Sigmoid colon (tissue), 7 donors: ENCODE results near the gene DAAM2. TPM values are rescaled to one million over a fixed set of nuclear protein-coding genes. Genes with fewer than 3 reads are reported as not detected.
A peak's percentile ranks its signal among the peaks of the same experiment; 100 is the strongest.

Experiments
- DNase-seq: peaks from one replicate; pipeline ENCODE4 v3.0.0-alpha.2; 2019
- H3K27ac ChIP-seq, 4 donors: fragments of 200-600 bp; sonication (generic); one replicate each; pipeline ENCODE4 v1.5.1; 2016 to 2019; ENCODE audit warnings: mild to moderate bottlenecking in 1 of 4
- H3K27me3 ChIP-seq, 3 donors: fragments of 200-600 bp; sonication (generic); one replicate each; pipeline ENCODE4 v1.5.1; 2019; ENCODE audit warnings: mild to moderate bottlenecking in 1 of 3
- H3K36me3 ChIP-seq, 4 donors: fragments of 200-600 bp; sonication (generic); one replicate each; pipeline ENCODE4 v1.5.1; 2016 to 2019
- H3K4me1 ChIP-seq, 4 donors: fragments of 200-600 bp; sonication (generic); one replicate each; pipeline ENCODE4 v1.5.1; 2017 to 2019
- H3K4me3 ChIP-seq, 4 donors: fragments of 200-600 bp; sonication (generic); one replicate each; pipeline ENCODE4 v1.5.1; 2017 to 2019; ENCODE audit warnings: mild to moderate bottlenecking in 2 of 4, moderate library complexity in 1 of 4
- H3K9me3 ChIP-seq, 4 donors: fragments of 200-600 bp in 3 of 4; sonication (generic) in 3 of 4; one replicate each; pipeline versions ENCODE4 v1.5.1 to v1.6.1; 2013 to 2019
- EP300 ChIP-seq, 4 donors: sonication (generic); formaldehyde crosslinking; IDR thresholded peaks; one replicate each; pipeline ENCODE4 v1.6.1; 2017; ENCODE audit warnings: antibody characterized with exemption in 4 of 4
- POLR2A ChIP-seq, 2 donors: fragments of 450-650 bp; IDR thresholded peaks; one replicate each; pipeline ENCODE4 v1.6.1; 2016; ENCODE audit warnings: antibody characterized with exemption in 2 of 2, mild to moderate bottlenecking in 2 of 2, moderate library complexity in 2 of 2
- POLR2AphosphoS5 ChIP-seq, 4 donors: sonication (generic); formaldehyde crosslinking; IDR thresholded peaks; one replicate each; pipeline ENCODE4 v1.6.1; 2017; ENCODE audit warnings: antibody characterized with exemption in 4 of 4
- WGBS, 2 donors: extraction: QIAGEN DNeasy Blood & Tissue Kit; methylation state at CpG; one replicate each; pipeline ENCODE4 v1.1.7; 2013; 5-methylcytosine and 5-hydroxymethylcytosine counted together
- intact Hi-C: fragments of 100-400 bp; cut with DNase I; formaldehyde crosslinking; loops from one replicate; pipeline ENCODE4 v1.15.1; 2023
- polyA plus RNA-seq, 3 donors: library from polyadenylated mRNA; stranded (reverse); fragments of 200-250 nt; gene quantifications; one replicate each; pipeline ENCODE4 v1.2.3, GENCODE V29; 2013
- total RNA-seq, 4 donors: library from RNA; depleted of rRNA; stranded (reverse); fragments of >200 nt; gene quantifications; one replicate each; pipeline ENCODE4 v1.1.0, GENCODE V29; 2016
- TF ChIP-seq, protein P1 (sequence below), 4 experiments: fragments of 450-650 bp in 3 of 4; fragments of 200-600 bp in 1 of 4; IDR thresholded peaks; one replicate each; pipeline ENCODE4 v1.5.1; 2016 to 2019; ENCODE audit warnings: antibody characterized with exemption in 4 of 4, mild to moderate bottlenecking in 3 of 4, moderate library complexity in 2 of 4
- donor health status: healthy with polysubstance abuse.
- donor health status: Bipolar disorder and iron deficiency.
- donor health status: healthy.

The DAAM2 gene
- total and polyA plus RNA-seq, 7 donors = 4.2 to 53.2 (median 23.2) TPM

- DNase-seq = peak; percentile 8
- Histone ChIP-seq H3K27ac (peak overlapping the region in 1 of 4 donors; percentile 15), H3K4me1 (no peaks in the 10 kb centered on the region), H3K9me3 (no peaks in the 10 kb centered on the region), H3K27me3 (no peaks in the 10 kb centered on the region), H3K4me3 (no peak overlapping the region), H3K36me3 (peaks cover 0 to 57% (median 36%) of the 10 kb centered on the region in 4 donors)
- WGBS, 2 donors = 67 to 77% methylated on average over 3 of the region's 3 CpGs
- TF ChIP-seq POLR2AphosphoS5 (IDR thresholded peaks at IDR 0.05) = no peak
- TF ChIP-seq POLR2A (IDR thresholded peaks at IDR 0.05) = no peak
- intact Hi-C loops = no loop called here
Observed at GRCh38 chr6:39861663-39862062, 69.5 kb downstream of the DAAM2 start.

- H3K4me3 ChIP-seq = no peak overlapping the region
- no peak for TF ChIP-seq POLR2A (IDR thresholded peaks at IDR 0.05)
- no peak for TF ChIP-seq EP300 (IDR thresholded peaks at IDR 0.05)
- TF ChIP-seq POLR2AphosphoS5 (IDR thresholded peaks at IDR 0.05) = no peak
- TF ChIP-seq, protein P1, sequence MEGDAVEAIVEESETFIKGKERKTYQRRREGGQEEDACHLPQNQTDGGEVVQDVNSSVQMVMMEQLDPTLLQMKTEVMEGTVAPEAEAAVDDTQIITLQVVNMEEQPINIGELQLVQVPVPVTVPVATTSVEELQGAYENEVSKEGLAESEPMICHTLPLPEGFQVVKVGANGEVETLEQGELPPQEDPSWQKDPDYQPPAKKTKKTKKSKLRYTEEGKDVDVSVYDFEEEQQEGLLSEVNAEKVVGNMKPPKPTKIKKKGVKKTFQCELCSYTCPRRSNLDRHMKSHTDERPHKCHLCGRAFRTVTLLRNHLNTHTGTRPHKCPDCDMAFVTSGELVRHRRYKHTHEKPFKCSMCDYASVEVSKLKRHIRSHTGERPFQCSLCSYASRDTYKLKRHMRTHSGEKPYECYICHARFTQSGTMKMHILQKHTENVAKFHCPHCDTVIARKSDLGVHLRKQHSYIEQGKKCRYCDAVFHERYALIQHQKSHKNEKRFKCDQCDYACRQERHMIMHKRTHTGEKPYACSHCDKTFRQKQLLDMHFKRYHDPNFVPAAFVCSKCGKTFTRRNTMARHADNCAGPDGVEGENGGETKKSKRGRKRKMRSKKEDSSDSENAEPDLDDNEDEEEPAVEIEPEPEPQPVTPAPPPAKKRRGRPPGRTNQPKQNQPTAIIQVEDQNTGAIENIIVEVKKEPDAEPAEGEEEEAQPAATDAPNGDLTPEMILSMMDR (IDR thresholded peaks at IDR 0.05) = peak; percentile 22 to 77 (median 58)
- intact Hi-C loops = no loop called here
- 45 to 51% methylated on average over 15 of the region's 15 CpGs for WGBS, 2 donors
- H3K27ac ChIP-seq = peak overlapping the region in 1 of 4 donors; percentile 22
- peaks cover 8 to 61% (median 39%) of the 10 kb centered on the region in 4 donors for H3K36me3 ChIP-seq
- no peaks in the 10 kb centered on the region for H3K27me3 ChIP-seq
- no peaks in the 10 kb centered on the region for H3K9me3 ChIP-seq
- H3K4me1 ChIP-seq = no peaks in the 10 kb centered on the region
- DNase-seq = peak; percentile 84
Observed at GRCh38 chr6:39865011-39865888, 73.1 kb downstream of the DAAM2 start.

DNA sequence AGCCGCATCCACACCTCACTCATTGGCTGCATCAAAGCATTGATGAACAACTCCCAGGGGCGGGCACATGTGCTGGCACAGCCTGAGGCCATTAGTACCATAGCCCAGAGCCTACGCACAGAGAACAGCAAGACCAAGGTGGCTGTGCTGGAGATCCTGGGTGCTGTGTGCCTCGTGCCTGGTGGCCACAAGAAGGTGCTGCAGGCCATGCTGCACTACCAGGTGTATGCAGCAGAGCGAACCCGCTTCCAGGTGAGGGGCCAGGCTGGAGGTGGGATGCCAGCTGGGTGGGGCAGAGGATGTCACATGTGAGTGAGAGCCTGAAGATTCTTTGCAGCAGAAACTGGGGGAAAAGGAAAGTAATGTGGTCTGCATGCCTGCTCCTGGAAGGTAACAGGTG is 75.4 kb downstream of the DAAM2 start:
- H3K27me3 ChIP-seq = no peaks in the 10 kb centered on the region
- intact Hi-C loops = no loop called here
- no peaks in the 10 kb centered on the region for H3K9me3 ChIP-seq
- 71 to 82% methylated on average over 6 of the region's 6 CpGs for whole genome bisulfite sequencing, 2 donors
- peaks cover 10 to 66% (median 36%) of the 10 kb centered on the region in 4 donors for H3K36me3 ChIP-seq
- TF ChIP-seq POLR2A (IDR thresholded peaks at IDR 0.05) = no peak
- TF ChIP-seq EP300 (IDR thresholded peaks at IDR 0.05) = no peak
- no peak for TF ChIP-seq POLR2AphosphoS5 (IDR thresholded peaks at IDR 0.05)
- TF ChIP-seq, protein P1 (IDR thresholded peaks at IDR 0.05) = no peak
- peak; percentile 60 for DNase-seq
- H3K27ac ChIP-seq = no peak overlapping the region
- no peak overlapping the region for H3K4me3 ChIP-seq
- H3K4me1 ChIP-seq = no peaks in the 10 kb centered on the region

GRCh38 chr6:39870950-39871349 is 78.8 kb downstream of the DAAM2 start:
- TF ChIP-seq, protein P1 (IDR thresholded peaks at IDR 0.05) = no peak
- no peak for TF ChIP-seq EP300 (IDR thresholded peaks at IDR 0.05)
- TF ChIP-seq POLR2AphosphoS5 (IDR thresholded peaks at IDR 0.05) = no peak
- TF ChIP-seq POLR2A (IDR thresholded peaks at IDR 0.05) = no peak
- Histone ChIP-seq H3K27ac (no peak overlapping the region), H3K36me3 (peaks cover 14 to 87% (median 49%) of the 10 kb centered on the region in 4 donors), H3K9me3 (no peaks in the 10 kb centered on the region), H3K4me3 (no peak overlapping the region), H3K27me3 (no peaks in the 10 kb centered on the region), H3K4me1 (no peaks in the 10 kb centered on the region)
- intact Hi-C loops = no loop called here
- WGBS, 2 donors = 94 to 96% methylated on average over 3 of the region's 3 CpGs
- no peak for DNase-seq

- intact Hi-C loops = no loop called here
- TF ChIP-seq POLR2AphosphoS5 (IDR thresholded peaks at IDR 0.05) = no peak
- TF ChIP-seq, protein P1 (IDR thresholded peaks at IDR 0.05) = no peak
- no peak for TF ChIP-seq EP300 (IDR thresholded peaks at IDR 0.05)
- Histone ChIP-seq H3K9me3 (no peaks in the 10 kb centered on the region), H3K27me3 (no peaks in the 10 kb centered on the region), H3K36me3 (peaks cover 17 to 95% (median 55%) of the 10 kb centered on the region in 4 donors), H3K27ac (no peak overlapping the region), H3K4me1 (no peaks in the 10 kb centered on the region), H3K4me3 (no peak overlapping the region)
- peak; percentile 46 for DNase-seq
- WGBS, 2 donors = 86 to 88% methylated on average over 3 of the region's 3 CpGs
Observed at GRCh38 chr6:39873439-39873838, 81.3 kb downstream of the DAAM2 start.
